HG02623 (cell line): Measurements from ENCODE around the gene HOXC11.
A peak's percentile ranks its signal among the peaks of the same experiment; 100 is the strongest.

ENCODE experiments used
- ATAC-seq: cut with Tn5 transposase; IDR thresholded peaks from one replicate; pipeline ENCODE4 v1.9.1; 2021; ENCODE audit warnings: moderate library complexity; ENCODE audit not compliant: unreplicated experiment

The HOXC11 gene

DNA sequence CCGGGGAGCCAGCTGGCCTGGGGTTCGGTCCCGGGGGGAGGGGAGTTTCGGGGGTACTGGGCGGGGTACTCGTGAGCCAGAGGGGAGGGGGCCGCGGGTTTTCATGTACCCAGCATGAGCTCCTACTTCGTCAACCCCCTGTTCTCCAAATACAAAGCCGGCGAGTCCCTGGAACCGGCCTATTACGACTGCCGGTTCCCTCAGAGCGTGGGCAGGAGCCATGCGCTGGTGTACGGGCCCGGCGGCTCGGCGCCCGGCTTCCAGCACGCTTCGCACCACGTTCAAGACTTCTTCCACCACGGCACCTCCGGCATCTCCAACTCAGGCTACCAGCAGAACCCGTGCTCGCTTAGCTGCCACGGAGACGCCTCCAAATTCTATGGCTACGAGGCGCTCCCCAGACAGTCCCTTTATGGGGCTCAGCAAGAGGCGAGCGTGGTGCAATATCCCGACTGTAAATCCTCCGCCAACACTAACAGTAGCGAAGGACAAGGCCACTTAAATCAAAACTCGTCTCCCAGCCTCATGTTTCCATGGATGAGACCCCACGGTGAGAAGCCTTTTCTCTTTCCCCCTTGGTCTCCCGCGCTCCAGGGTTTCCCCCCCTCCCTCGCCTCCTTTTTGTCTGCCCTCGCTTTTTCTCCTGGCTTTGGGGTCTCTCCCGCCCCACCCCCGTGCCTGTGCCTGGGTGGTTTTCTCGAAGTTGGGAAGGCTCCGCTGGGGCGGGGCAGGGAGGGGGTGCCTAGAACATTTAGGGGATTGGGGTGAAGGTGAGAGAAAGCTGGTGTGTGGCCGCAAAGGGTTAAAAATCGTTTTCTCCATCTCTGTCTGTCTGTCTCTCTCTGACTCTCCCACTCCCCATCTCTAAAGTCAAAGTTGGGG lies 36.5 kb downstream of the HOXC11 start:
- no peak for ATAC-seq

DNA sequence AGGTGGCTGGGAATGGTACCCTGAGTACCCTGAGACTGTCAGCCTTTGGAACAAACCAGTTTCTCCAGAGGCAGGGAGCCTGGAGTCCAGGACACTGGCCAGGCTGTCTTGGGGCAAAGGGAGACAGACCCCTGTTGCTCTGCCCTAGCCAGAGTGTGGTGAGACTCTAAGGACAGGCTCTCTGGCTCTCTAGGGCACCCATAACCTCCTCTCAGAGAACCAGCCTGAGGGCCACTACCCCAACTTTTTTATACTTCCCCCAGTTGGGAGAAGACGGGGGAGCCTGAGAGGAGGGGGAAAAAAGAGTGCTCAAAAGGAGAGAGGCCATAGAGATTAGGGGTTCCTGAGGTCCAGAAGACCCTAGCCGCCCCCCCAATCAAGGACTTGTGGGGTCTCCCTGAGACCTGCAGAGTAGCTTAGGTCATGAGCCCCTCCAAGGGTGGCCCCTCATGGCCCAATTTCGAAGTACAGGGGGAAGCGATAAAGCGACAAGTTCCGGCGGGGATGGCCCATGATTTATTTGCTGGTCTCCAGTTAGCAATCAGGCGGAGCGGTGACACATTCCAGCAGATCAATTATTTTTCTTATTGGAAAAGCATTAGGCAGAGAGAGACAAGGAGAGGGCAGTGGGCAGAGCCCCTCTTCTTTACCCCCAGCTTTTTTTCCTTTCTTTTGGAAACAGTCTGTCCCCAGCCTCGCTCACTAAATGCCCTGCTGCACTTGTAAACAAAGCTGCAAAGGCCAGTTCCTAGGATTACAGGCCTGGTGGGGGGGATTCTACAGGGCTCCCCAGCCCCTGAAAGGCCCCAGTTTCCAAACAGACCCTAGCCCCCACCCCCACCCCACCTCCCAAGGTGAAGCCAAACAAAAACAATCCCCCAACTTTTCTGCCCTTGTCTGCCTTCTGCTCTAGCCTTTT lies 37.4 kb downstream of the HOXC11 start:
- no peak for ATAC-seq

DNA sequence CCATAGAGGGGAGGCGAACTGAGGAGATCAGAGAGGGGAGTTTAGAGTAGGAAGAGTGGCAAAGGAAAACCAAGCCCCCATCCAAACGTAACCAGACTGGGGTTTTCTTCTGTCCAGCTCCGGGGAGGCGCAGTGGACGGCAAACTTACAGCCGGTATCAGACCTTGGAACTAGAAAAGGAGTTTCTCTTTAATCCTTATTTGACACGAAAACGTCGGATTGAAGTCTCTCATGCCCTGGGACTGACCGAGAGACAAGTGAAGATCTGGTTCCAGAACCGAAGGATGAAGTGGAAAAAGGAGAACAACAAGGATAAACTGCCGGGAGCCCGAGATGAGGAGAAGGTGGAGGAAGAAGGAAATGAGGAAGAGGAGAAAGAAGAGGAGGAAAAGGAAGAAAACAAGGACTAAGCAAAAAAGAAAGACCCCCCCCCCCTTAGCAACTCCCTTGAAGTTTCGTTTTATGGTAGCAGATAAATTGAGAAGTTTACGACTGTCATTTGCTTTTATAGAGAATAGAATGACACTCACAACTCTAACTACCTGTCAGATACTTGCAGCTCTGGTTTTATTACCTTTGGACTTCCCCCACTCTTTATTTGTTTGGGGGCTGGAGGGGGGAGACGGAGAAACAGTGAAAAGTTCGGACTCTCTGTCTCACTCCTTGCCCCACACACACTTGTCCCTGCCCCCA lies 38.2 kb downstream of the HOXC11 start:
- no peak for ATAC-seq

DNA sequence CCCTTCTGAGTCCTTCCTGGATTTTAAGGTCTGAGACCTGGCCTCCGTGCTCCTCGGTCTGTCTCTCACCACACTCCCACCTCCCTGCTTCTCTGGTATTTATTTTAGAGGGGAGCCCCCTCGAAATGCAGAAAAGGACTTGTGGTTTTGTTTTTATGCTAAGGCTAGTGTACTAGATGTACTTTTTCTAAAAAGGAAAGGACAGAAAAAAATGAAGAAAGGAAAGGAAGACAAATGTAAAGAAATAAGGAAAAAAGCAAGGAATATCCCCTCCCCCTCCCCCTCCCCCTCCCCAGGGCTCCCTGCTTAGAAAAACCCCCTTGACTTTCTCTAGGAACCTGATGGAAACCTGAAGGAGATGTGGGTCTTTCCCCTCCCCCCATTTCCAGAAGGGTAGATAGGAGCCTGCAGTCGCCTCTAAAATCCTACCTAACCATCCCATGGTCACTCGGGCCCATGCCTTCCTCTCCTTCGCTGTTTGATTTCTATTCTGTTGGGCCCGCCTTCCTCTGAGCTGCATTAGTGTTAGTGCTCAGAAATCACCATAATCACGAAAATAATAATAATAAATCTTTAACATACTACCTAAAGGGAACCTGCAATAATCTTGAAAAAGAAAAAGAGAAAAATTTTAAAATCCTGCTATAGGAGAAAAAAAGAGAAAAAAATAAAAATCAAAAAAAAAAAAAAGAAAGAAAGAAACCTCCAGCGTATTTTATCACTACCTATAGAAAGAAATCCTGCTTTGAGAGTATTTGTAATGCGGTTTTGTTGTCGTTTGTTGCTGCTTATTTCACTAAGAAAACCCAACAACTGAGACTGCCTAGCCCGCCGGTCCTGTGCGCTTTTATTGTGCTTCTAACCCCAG lies 39.0 kb downstream of the HOXC11 start:
- ATAC-seq = no peak

DNA sequence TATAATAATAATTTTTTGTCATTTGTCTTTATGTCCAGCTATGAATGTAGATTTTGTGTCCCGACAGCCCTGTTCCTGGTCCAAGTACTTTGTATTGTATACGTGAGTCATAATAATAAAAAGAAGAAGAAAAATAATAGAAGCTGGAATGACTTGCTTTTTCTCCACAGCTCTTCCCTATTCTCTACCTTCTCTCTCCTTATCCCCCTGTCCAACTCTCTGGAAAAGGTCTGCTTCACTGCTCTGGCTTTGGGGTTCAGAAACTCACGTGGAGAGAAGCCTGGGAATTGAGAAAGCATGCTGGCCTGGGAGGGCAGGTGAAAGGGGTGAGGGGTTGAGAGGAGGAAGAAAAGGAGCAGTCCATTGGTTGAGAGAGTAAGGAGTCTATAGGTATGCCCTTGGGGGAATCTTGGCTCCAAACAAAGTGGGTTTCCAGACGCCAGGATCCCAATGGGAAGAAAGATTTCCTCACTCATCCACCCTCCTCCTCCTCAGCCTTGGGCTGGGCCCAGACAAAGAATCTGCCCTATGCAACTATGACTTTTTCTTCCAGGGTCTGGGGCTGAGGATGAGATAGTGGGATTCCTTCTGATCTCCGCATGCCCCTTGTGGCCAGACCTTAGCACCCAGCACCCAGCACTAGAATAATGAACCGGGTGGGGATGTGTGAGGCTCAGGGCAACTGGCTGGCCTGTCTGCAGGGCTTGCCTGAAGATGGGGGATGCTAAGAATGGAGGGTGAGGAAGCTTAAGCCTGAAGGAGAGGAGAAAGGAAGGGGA lies 39.9 kb downstream of the HOXC11 start:
- no peak for ATAC-seq

DNA sequence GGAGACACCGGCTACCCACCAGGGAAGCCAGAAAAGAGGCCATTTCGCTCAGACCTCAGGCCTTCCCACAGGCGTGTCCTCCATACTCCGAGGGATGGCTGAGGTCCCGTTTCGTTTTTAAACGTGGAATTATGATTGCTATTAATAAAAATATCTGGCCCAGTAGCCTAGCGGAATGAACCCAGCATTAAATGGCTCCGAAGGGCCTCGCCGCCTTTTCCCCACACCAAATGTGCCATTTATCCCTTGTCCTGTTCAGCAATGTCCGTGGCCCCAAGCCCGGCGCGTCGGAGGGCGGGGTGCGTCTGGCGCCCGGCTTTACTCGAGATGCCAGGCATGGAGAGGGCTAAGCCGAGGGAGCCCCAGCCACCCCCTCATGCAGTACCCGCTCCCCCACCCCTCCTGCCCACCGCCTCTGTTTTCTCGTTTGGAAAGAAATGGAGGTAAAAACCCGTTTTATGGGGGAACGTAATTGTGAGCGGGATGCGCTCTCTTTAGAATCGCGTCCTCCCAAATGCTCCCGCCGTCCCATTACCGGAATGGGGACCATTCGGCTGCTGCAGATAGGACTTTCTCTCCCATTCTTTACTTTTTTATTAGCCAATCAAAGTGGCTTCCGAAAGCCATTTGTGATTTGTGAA lies 41.6 kb downstream of the HOXC11 start:
- no peak for ATAC-seq

DNA sequence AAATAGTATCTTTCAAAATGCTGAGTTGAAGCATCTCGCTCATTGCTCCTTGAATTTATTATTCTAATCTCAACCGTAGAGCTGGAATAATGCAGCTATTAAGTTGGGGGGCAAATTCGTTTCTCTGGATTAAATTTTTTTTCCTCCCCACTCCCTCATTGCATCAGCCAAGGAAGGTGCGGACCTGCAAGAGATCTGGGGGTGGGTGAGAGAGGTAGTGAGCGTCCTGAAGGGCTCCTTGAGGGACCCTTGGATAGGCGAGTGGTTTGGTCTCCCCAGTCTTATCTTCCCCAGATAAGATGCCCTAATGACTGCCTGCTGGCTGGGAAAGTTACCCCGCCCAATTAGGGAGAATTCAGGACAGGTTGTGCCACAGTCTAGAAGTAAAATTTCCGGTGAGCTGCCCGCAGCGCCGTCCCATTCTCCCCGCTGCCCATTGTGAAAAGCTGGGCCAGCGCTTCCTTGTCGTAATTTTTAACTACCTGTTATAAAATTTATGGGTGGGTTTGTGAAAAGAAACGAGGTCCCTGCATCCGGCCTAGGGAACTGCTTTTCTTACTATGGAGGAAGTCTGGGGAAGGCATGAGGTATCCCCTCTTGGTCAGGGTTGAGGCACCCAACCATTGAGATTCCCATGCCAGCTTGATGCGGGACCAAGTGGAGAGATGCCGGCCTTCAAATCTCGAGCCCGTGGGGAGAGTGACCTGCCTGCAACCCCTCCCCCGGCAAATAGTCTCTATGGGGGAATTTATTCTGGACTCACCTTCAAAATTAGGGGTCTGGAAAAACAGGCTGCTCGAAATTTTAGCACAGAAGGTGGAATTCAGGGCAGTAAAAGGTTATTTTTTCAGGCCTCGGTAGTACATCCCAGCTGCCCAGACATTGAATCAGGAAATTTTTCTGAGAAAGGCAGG lies 42.3 kb downstream of the HOXC11 start:
- no peak for ATAC-seq

DNA sequence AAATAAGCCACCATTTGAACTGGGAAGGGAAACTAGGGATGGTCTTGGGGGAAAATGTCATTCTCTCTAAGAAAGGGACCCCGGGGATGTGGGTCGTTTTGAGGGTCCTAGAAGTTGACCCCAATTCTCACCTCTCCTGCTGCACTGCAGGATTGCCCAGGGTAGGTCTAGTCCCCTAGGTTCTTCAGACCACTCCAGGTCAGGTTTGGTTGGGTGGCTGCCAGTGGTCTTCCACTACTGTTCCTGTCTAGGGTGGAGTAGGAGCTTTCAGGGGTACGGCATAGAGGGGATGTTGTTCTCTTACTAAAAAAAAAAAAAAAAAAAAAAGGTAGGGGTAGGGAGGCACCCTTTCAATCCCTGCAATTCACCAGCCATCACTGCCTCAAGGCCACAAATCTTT lies 43.1 kb downstream of the HOXC11 start:
- no peak for ATAC-seq

DNA sequence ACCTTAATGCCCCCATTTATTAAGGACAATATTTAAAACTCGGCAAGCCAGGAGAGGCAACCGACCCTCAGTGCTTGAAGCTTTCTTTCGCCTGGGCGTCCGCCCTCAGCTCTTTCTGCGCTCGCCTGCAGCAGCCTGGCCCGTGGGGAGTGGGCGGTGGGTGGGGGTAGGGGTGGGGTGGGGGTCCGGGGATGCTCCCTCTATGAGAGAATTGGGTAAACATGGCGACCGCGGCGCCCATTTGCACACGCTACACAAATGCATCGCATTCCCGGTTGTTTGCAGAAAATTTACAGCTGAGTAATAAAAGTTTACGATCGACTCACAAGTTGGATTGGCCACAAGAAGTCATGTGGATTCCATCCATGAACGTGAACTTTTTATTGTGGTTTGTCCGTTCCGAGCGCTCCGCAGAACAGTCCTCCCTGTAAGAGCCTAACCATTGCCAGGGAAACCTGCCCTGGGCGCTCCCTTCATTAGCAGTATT lies 43.6 kb downstream of the HOXC11 start:
- ATAC-seq = no peak

DNA sequence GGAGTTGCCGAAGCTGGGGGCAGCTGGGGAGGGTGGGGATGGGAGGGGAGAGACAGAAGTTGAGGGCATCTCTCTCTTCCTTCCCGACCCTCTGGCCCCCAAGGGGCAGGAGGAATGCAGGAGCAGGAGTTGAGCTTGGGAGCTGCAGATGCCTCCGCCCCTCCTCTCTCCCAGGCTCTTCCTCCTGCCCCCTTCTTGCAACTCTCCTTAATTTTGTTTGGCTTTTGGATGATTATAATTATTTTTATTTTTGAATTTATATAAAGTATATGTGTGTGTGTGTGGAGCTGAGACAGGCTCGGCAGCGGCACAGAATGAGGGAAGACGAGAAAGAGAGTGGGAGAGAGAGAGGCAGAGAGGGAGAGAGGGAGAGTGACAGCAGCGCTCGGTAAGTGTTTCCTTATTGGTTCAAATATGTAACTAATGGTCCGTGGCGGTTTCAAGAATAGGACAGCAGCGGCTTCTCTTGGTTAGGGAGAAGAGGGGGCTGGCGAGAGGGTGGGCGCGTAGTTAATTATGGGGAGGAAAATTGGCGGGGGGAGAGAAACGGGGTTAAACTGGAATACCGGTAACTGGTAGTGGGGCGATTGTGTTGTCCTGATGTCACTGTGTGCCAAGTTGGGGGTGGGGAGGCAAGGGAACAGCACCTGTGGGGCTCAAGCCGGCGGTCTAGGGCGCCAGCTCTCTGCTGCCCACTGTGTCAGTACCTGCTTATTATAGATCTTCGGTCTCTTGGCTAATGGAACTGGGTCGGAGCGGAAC lies 44.3 kb downstream of the HOXC11 start:
- ATAC-seq = no peak

DNA sequence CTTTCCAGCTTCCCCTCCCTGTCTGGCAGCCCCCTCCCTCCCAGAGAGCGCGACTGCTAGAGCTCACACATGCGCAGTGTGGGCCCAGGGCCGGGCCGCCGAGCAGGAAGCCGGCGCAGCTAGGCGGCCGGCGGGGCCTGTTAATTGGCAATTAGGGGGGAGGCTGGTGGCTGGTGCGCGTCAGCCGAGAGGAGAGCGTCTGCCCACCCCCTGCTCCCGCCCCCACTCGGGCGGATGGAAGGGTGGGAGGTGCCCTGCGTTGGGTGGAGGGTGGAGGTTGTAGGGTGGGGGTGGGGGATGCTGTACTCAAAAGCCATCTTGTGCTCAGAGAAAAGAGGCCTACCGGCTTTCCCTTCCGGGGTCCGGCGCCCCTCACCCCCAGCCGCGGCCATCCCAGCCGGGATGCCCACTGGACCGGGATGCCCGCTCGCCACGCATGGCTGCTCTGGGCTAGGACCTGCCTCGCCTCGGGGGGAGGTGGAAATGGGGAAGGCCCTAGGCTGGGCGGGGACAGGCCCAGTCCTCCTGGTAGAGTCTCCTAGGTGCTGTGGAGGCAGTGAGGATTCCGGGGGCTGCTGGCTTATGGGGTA lies 45.0 kb downstream of the HOXC11 start:
- peak; percentile 72 for ATAC-seq

DNA sequence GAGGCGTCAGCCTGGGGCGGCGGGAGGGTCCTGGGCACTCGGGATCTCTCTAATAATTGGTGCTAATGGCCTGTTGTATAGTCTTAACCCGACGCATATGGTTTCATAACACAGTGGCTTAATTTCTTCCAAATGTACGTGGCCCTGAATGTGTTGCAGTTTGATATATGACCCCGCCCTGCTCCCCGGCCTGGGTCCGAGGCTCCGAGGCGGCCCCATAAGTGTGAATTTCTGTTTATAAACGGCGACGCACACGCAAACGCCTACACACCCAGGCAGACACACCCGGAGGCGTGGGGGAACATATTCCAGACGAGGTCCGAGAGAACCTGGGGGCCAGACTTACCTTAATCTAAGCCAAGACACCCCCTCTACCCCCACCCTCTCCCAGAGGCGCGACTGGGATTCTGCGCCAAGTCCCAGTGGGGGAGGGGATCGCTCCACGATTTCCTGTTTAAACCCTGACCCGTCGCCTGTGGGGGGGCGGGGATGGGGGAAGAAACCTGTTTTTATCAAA lies 45.6 kb downstream of the HOXC11 start:
- ATAC-seq = no peak

DNA sequence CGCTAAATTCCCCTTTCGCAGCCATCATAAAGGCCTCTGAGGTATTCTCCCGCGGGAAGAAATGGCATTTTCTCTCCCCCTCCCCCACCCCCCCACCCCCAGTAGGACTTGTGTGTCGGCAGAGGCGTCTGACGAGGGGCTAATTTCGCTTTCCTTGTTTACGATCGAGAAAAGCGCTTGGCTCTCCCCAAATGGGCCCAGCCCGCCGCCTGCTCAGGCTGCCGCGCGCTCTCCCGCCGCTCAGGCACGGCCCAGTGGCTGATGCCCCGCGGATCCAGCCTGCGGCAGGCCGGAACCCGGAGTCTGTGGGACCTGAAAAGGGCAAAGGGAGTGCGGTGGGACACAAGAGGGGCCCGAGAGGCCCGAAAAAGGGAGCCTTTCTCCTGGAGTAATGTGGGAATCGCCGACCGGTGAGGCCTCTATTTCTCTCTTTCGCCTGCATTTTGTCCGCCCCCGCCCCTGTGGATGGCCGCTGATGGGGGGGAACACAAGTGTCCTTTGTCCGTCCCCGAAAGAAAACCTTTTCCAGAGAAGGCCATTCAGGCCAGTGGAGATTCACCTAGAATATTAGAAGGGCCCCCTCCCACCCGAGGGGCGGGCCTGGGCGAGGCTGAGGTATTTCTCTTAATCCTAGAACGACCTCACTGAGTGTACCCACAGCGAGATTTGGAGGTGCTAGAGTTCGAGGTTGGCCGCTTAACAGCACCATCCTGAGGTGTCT lies 46.3 kb downstream of the HOXC11 start:
- no peak for ATAC-seq

DNA sequence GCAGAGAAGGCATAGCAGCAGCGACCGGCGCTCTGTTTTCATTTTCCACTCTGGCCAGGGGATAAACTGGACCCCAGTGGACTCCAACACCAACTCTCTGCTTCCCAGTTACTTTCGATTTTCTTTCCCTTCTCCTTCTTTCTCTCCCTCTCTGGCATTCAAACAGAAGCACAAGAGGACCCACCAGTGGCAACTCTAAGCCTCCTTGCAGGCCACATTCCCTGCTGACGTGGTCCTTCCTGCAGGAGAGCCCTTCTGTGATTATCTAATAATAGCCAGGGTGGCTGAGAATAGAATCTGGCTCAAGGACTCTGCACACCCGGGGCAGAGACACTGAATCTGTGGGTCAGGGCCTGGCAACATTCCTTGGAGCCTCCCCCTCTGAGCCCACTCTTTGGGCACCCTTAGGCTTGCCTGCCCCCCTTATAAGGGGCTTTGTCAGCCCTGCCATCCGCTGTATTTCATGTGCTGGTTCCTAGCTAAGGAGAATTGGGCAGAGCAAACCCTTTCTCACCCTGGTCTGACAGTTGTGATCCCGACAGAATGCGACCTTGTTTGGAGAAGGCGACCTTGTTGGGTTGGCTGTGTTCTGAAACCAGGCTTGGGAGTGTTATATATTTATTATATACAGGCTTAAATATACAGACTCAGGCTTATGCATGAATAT lies 47.1 kb downstream of the HOXC11 start:
- no peak for ATAC-seq
